ENCODE results near the gene TTLL10.

GRCh38 chr1:1143636-1144035 lies 30.0 kb upstream of the TTLL10 start:
- TF ChIP-seq, protein P1, sequence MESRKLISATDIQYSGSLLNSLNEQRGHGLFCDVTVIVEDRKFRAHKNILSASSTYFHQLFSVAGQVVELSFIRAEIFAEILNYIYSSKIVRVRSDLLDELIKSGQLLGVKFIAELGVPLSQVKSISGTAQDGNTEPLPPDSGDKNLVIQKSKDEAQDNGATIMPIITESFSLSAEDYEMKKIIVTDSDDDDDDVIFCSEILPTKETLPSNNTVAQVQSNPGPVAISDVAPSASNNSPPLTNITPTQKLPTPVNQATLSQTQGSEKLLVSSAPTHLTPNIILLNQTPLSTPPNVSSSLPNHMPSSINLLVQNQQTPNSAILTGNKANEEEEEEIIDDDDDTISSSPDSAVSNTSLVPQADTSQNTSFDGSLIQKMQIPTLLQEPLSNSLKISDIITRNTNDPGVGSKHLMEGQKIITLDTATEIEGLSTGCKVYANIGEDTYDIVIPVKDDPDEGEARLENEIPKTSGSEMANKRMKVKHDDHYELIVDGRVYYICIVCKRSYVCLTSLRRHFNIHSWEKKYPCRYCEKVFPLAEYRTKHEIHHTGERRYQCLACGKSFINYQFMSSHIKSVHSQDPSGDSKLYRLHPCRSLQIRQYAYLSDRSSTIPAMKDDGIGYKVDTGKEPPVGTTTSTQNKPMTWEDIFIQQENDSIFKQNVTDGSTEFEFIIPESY (IDR thresholded peaks at IDR 0.05; ENCODE audit: borderline replicate concordance, low read depth): no peak
- TF ChIP-seq, protein P2, sequence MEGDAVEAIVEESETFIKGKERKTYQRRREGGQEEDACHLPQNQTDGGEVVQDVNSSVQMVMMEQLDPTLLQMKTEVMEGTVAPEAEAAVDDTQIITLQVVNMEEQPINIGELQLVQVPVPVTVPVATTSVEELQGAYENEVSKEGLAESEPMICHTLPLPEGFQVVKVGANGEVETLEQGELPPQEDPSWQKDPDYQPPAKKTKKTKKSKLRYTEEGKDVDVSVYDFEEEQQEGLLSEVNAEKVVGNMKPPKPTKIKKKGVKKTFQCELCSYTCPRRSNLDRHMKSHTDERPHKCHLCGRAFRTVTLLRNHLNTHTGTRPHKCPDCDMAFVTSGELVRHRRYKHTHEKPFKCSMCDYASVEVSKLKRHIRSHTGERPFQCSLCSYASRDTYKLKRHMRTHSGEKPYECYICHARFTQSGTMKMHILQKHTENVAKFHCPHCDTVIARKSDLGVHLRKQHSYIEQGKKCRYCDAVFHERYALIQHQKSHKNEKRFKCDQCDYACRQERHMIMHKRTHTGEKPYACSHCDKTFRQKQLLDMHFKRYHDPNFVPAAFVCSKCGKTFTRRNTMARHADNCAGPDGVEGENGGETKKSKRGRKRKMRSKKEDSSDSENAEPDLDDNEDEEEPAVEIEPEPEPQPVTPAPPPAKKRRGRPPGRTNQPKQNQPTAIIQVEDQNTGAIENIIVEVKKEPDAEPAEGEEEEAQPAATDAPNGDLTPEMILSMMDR (IDR thresholded peaks at IDR 0.05): no peak
- TF ChIP-seq NRF1 (IDR thresholded peaks at IDR 0.05; ENCODE audit: low read depth, low read length) (no peak), USF2 (IDR thresholded peaks at IDR 0.05; ENCODE audit: borderline replicate concordance, low read depth, low read length) (no peak), TEAD4 (IDR thresholded peaks at IDR 0.05; ENCODE audit: borderline replicate concordance, insufficient read depth) (no peak), JUND (IDR thresholded peaks at IDR 0.05) (no peak), YY1 (IDR thresholded peaks at IDR 0.05; ENCODE audit: low read depth) (no peak)

All from SK-N-SH (cell line).